Pons (tissue), 1 donor: ENCODE data around the gene SNX9.
"Not testable (repeated sequence)": the region's sequence is repeated elsewhere in the genome, so short reads cannot be mapped to it uniquely, and the experiment has no call there.

ENCODE experiments used
- DNase-seq: peaks from one replicate; pipeline ENCODE4 v3.0.0-alpha.2; 2016; ENCODE audit warnings: low spot score

SNX9 gene

GRCh38 chr6:157831424-157832249, 8.6 kb downstream of the SNX9 start:
- no peak for DNase-seq

- no peak for DNase-seq
Measured at GRCh38 chr6:157832250-157832967, 9.4 kb downstream of the SNX9 start.

DNA sequence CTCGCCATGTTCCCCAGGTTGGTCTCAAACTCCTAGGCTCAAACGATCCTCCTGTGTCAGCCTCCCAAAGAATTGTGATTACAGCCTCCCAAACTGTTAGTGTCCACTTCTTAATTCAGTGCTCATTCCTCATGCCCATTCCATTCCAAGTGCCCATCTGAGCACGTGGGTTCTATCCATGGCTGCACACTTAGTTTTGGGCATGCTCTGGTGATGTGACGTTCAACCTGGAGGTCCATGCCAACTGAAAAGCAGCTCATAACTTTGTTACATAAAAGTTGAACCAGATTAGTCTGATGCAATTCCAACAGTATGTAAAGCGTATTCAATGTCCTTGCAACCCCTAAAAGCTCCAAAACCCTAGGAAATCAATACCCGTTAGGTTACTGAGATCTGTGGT, 11.5 kb downstream of the SNX9 start:
- DNase-seq = no peak

- DNase-seq = no peak
Measured at GRCh38 chr6:157838718-157839430, 15.8 kb downstream of the SNX9 start.

GRCh38 chr6:157839606-157840005, 16.6 kb downstream of the SNX9 start:
- no peak for DNase-seq

DNA sequence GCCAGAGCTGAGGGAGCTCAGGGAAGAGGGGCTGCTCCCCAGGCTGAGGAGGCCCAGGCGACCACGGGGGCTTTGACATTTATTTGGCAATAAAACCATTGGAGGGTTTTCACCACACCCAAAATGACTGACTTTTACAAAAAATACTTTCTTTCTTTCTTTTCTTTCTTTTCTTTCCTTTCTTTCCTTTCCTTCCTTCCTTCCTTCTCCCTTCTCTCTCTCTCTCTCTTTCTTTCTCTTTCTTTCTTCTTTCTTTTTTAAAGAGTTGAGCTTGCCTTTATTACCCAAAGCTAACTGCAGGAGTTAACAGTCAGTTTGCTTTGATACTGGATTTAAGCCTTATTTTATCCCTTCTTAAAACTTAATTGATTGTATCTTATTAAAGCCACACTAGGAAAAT, 17.2 kb downstream of the SNX9 start:
- DNase-seq = no peak

GRCh38 chr6:157840776-157841175, 17.7 kb downstream of the SNX9 start:
- no peak for DNase-seq

DNA sequence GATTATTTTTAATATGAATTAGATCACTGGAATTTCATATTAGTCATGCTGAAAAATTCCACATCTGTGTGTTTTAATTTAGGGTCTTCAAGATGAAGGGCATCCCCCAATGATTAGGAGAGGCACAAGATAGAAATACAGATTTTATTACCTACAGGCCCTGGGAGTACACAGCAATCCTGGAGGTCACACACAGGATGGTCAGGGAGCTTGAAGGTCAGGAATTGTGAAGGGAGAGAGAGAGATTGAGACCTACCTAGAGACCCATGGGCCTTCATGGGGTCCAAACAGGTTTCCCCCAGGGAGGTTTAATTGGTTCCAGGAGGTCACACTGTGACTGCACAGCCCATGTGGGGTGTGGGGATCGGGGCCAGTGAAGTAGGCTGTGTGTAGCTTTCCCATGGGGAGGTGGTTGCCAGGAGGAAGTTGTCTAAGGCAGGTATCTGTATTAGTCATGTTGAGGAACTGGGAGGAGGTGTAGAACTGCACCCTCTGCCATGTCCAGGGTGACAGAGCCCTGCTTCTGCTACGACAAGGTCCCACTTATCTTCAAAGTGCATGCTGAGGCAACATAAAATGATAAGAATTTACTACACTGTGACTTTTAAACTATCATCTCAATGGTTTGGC, 18.3 kb downstream of the SNX9 start:
- DNase-seq = no peak

- DNase-seq = no peak
Measured at GRCh38 chr6:157842212-157842611, 19.2 kb downstream of the SNX9 start.

- DNase-seq = not testable (repeated sequence)
Measured at GRCh38 chr6:157844196-157844595, 21.1 kb downstream of the SNX9 start.

DNA sequence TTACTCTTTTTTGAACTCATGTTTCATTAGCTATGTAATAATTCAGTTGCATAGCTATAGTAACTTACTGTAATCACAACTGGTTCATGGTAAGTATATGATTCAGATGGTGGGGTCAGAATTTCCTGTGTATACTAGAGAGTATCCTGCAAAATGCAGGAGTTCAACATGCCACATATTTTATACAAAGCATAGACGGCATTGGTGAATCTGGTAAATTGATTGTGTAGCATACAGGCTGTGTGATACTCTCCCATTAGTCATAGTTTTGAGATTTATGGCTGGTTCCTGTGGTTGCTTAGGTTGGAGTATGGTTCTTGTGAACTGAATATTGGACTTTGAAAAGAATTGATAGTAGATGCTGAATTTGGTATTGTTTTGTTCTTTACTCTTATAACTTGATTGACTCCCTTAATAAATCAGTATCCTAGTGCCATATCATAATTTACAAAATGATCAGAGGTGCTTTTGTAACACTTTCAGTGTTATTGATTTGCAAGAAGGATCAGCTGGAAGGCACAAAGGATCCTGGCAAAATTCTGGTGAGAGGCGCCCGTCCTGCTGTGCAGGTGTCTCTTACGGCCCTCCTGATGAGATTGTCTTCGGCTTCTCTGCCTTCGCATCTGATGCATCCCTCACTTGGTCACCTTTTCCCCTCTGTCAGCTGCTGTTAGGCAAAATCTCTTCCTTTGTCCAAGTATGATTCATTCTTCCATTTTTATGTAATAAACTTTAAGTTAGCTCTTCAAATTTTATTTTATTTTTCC, 22.6 kb downstream of the SNX9 start:
- DNase-seq = no peak

DNA sequence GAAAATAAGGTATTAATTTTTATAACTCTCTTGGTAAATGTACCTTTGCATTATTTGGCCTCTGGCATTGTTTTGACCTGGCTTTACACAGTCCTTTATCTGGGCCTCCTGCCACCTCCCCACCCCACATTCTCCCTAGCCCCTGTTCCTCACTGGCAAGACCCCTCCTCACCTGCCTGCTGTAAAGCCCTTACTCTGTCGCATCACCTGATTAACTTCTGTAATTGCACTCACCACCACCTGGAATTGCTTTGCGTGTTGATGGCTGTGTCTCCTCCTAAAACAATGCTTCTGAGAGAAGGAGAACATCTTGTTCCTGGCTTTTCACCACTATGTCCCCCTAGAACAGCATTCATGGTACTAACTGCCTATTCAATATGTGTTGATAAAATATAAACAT, 24.8 kb downstream of the SNX9 start:
- DNase-seq = no peak

DNA sequence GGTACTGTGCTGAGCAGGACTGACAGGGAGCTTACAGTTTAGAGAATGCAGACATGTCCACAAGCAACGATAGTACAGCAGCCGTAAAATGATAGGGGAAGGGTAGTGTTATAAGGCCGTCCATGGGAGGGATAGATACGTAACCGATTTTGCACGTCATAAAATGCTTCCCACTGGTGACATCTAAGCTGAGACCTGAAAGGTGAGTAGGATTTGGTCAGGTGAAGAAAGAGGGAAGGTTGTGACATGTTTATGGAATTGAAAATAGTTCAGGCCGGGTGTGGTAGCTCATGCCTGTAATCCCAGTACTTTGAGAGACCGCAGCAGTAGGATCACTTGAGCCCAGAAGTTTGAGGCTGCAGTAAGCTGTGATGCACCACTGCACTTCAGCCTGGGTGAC, 25.6 kb downstream of the SNX9 start:
- DNase-seq = no peak

DNA sequence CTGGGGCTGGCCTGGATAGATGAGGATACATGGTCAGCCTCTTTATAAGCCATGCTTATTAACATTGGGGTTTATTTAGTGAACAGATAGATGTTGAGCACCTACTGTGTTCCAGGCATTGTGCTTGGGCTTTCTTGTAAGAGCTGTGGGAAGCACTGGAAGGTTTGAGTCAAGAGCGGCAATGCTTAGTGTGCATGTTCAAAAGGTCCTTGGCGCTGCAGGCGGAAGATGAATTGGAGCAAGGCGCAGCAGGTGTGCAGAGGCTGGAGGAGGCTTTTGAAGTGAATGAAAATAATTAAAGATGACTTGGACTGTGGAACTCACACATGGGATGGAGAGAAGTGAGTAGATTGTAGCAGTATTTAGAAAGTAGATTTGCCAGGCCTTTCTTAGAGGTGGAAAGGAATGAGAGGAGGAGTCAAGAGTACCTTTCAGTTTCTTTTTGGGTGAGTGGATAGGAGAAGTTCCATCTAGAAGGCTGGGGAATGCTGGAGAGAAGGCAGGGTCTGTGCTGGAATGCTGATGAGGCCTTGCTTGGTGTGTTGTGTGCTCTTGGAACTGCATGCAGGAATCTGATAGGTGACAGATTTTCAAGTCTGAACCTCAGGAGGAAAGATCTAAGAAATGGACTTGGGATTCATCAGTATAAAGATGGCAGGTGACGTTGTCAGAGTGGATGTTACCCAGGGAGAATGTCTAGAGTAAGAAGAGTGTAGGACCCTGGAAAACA, 26.4 kb downstream of the SNX9 start:
- DNase-seq = no peak

GRCh38 chr6:157850030-157850429, 27.0 kb downstream of the SNX9 start:
- DNase-seq = no peak

- no peak for DNase-seq
Measured at GRCh38 chr6:157853018-157853805, 30.2 kb downstream of the SNX9 start.

GRCh38 chr6:157853902-157854502, 31.0 kb downstream of the SNX9 start:
- no peak for DNase-seq

DNA sequence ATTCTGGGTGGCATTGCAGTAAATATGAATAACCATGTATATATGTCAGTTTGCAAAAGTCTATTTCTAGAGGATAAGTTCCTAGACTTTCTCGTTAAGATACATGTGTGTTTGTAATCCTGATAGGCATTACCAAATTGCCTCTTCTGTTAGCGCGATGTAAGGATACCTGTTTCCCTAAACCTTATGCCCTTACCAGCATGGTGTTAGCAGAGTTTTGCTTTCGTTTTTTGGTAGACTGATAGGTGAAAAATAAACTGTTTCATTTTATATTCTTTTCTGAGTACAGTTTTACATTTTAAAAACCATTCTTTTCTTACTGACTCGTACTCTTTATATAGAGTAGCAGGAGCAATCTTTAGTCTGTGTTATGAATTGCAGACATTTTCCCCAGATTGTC, 32.3 kb downstream of the SNX9 start:
- no peak for DNase-seq

- DNase-seq = not testable (repeated sequence)
Measured at GRCh38 chr6:157855804-157856203, 32.8 kb downstream of the SNX9 start.

GRCh38 chr6:157858664-157859063, 35.6 kb downstream of the SNX9 start:
- not testable (repeated sequence) for DNase-seq
